PC-3 (cell line): Measurements from ENCODE around the gene TTC9B. TPM values are rescaled to one million over a fixed set of nuclear protein-coding genes. Genes with fewer than 3 reads are reported as not detected.

Experiments
- ATAC-seq: fragments of 200-7000 bp; cut with Tn5 transposase; 2 replicates; pipeline ENCODE4 v1.9.1; 2020; ENCODE audit warnings: mild to moderate bottlenecking, moderate library complexity
- BruUV-seq: library from RNA; stranded (reverse); fragments of 400-500 nt; replicated peaks from 2 replicates; lab custom pipeline; 2021; lab: Mats Ljungman, UMichigan
- CTCF ChIA-PET: fragments of 300-600 bp; sonication (Branson Sonifier 250); formaldehyde crosslinking; loops from one replicate; lab custom pipeline; 2022; ENCODE audit warnings: antibody characterized with exemption; lab: Charles Lee
- POLR2A ChIA-PET: fragments of 300-600 bp; sonication (Branson Sonifier 250); formaldehyde crosslinking; loops from one replicate; lab custom pipeline; 2022; ENCODE audit warnings: antibody characterized with exemption; ENCODE audit not compliant: unreplicated experiment; lab: Charles Lee
- DNase-seq: peaks from one replicate; pipeline ENCODE4 v3.0.0-alpha.2; 2015
- H2AFZ ChIP-seq: fragments of 300-600 bp; sonication (generic); 2 replicates; pipeline ENCODE4 v1.6.0; 2016; ENCODE audit warnings: antibody characterized with exemption, low read length
- H3F3A ChIP-seq: fragments of 300-600 bp; sonication (generic); one replicate; pipeline ENCODE4 v1.6.0; 2017; ENCODE audit warnings: antibody characterized with exemption, low read length, control low read depth, mild to moderate bottlenecking; ENCODE audit not compliant: unreplicated experiment
- H3K27ac ChIP-seq: fragments of 300-600 bp; sonication (generic); 2 replicates; pipeline ENCODE4 v1.5.1; 2016; ENCODE audit warnings: mild to moderate bottlenecking, low read length
- H3K27me3 ChIP-seq: fragments of 300-600 bp; sonication (generic); 2 replicates; pipeline ENCODE4 v1.6.1; 2016; ENCODE audit warnings: low read length, mixed read lengths
- H3K36me3 ChIP-seq: fragments of 300-600 bp; sonication (generic); 2 replicates; pipeline ENCODE4 v1.6.1; 2016; ENCODE audit warnings: low read depth, mixed run types, low read length, mixed read lengths
- H3K4me1 ChIP-seq: fragments of 300-600 bp; sonication (generic); 2 replicates; pipeline ENCODE4 v1.5.1; 2016; ENCODE audit warnings: low read length; ENCODE audit not compliant: insufficient read depth
- H3K4me2 ChIP-seq: fragments of 300-600 bp; sonication (generic); 2 replicates; pipeline ENCODE4 v1.6.0; 2016; ENCODE audit warnings: low read length
- H3K4me3 ChIP-seq: fragments of 300-600 bp; sonication (generic); 2 replicates; pipeline ENCODE4 v1.5.1; 2016; ENCODE audit warnings: mild to moderate bottlenecking, low read length, mixed read lengths
- H3K79me2 ChIP-seq: fragments of 300-600 bp; sonication (generic); 2 replicates; pipeline ENCODE4 v1.6.1; 2017; ENCODE audit warnings: low read length, mixed read lengths
- H3K9ac ChIP-seq: fragments of 300-600 bp; sonication (generic); 2 replicates; pipeline ENCODE4 v1.6.0; 2016; ENCODE audit warnings: mild to moderate bottlenecking, low read length
- H3K9me2 ChIP-seq: fragments of 300-600 bp; sonication (generic); replicated peaks from 2 replicates; pipeline ENCODE4 v1.6.1; 2016; ENCODE audit warnings: mixed run types, low read length, mixed read lengths
- H3K9me3 ChIP-seq: fragments of 300-600 bp; sonication (generic); 2 replicates; pipeline ENCODE4 v1.6.1; 2016; ENCODE audit warnings: low read length, mixed read lengths
- H4K20me1 ChIP-seq: fragments of 300-600 bp; sonication (generic); 2 replicates; pipeline ENCODE4 v1.6.1; 2016; ENCODE audit warnings: low read length, mixed read lengths
- EZH2 ChIP-seq: fragments of 300-600 bp; sonication (generic); IDR thresholded peaks from one replicate; pipeline ENCODE4 v1.6.1; 2017; ENCODE audit warnings: antibody characterized with exemption, mild to moderate bottlenecking, low read length; ENCODE audit not compliant: unreplicated experiment
- EZH2phosphoT487 ChIP-seq: fragments of 300-600 bp; sonication (generic); IDR thresholded peaks from 2 replicates; pipeline ENCODE4 v1.6.1; 2018; ENCODE audit warnings: mild to moderate bottlenecking, antibody characterized with exemption, low read length, borderline replicate concordance
- intact Hi-C: fragments of 100-400 bp; cut with micrococcal nuclease; formaldehyde crosslinking; loops from 2 replicates; pipeline ENCODE4 v1.9.0; 2023
- total RNA-seq: library from RNA; depleted of rRNA; stranded (reverse); fragments of >200 nt; gene quantifications from 2 replicates; pipeline ENCODE4 v1.2.3, GENCODE V29; 2014
- TF ChIP-seq, protein P1 (sequence below): fragments of 300-600 bp; sonication (generic); conservative IDR thresholded peaks from 2 replicates; pipeline ENCODE4 v1.5.1; 2017; ENCODE audit warnings: antibody characterized with exemption, low read depth, mild to moderate bottlenecking, low read length

Gene TTC9B
- total RNA-seq, 1 experiment from 2014 or later, result 0.15 TPM

DNA sequence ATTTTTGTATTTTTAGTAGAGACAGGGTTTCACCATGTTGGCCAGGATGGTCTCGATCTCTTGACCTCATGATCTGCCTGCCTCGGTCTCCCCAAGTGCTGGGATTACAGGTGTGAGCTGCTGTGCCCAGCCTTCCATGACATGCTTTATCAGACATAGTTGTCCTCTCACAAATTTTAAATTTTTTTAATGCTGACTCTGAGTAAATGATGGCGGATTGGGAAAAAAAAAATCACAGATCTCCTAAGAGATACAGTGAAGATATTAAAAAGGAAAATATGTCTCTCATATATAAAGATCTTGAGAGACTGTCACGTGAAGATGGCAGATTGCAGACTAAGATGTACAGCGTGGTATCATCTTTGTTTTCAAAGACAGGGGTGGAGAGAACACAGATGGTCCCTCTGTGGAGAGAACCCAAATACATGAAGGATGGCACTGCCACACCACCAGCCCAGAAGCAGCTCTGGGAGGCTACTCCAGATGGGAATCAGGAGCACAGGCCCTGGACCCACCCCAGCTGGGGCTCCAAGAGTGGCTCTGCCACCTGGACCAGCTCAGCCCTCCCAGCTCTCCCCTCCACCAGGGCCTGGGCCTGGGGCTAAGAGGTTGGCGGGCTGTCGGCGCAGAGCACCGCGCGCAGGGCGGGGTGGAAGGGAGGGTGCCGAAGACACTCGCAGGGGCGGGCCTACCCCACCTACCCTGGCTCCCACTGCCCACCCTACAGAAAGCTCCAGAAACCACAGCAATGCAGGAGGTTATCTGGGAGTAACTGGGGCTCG is 28.3 kb upstream of the TTC9B start:
- Histone ChIP-seq H2AFZ (no peak overlapping the region), H3K27me3 (no peaks in the 10 kb centered on the region), H3K4me1 (no peaks in the 10 kb centered on the region), H3K9ac (no peak overlapping the region), H3K4me2 (no peak overlapping the region), H3K79me2 (no peaks in the 10 kb centered on the region), H3K36me3 (no peaks in the 10 kb centered on the region; the same call in 1 of the 2 replicates), H3K9me2 (no peaks in the 10 kb centered on the region), H3K27ac (no peak overlapping the region), H3K4me3 (no peak overlapping the region), H3K9me3 (no peaks in the 10 kb centered on the region), H3F3A (no peaks in the 10 kb centered on the region), H4K20me1 (no peaks in the 10 kb centered on the region)
- BruUV-seq, result no TSS peak
- POLR2A ChIA-PET, result no interaction called here
- intact Hi-C loops, result no loop called here
- ATAC-seq (no peak), DNase-seq (no peak)
- CTCF ChIA-PET, result no interaction called here
- no peak for TF ChIP-seq EZH2phosphoT487
- TF ChIP-seq, protein P1, sequence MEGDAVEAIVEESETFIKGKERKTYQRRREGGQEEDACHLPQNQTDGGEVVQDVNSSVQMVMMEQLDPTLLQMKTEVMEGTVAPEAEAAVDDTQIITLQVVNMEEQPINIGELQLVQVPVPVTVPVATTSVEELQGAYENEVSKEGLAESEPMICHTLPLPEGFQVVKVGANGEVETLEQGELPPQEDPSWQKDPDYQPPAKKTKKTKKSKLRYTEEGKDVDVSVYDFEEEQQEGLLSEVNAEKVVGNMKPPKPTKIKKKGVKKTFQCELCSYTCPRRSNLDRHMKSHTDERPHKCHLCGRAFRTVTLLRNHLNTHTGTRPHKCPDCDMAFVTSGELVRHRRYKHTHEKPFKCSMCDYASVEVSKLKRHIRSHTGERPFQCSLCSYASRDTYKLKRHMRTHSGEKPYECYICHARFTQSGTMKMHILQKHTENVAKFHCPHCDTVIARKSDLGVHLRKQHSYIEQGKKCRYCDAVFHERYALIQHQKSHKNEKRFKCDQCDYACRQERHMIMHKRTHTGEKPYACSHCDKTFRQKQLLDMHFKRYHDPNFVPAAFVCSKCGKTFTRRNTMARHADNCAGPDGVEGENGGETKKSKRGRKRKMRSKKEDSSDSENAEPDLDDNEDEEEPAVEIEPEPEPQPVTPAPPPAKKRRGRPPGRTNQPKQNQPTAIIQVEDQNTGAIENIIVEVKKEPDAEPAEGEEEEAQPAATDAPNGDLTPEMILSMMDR, result no peak
- no peak for TF ChIP-seq EZH2

GRCh38 chr19:40245506-40246128 is 27.4 kb upstream of the TTC9B start:
- intact Hi-C loops, result no loop called here
- Histone ChIP-seq H2AFZ (no peak overlapping the region), H3K79me2 (no peaks in the 10 kb centered on the region), H3K4me2 (no peak overlapping the region), H3K27me3 (no peaks in the 10 kb centered on the region), H3K36me3 (peaks cover 2% of the 10 kb centered on the region; the same call in 1 of the 2 replicates), H3K4me1 (no peaks in the 10 kb centered on the region), H3F3A (no peaks in the 10 kb centered on the region), H3K9me2 (no peaks in the 10 kb centered on the region), H4K20me1 (no peaks in the 10 kb centered on the region), H3K27ac (no peak overlapping the region), H3K9ac (no peak overlapping the region), H3K9me3 (no peaks in the 10 kb centered on the region), H3K4me3 (no peak overlapping the region)
- ChIA-PET POLR2A (no interaction called here), CTCF (no interaction called here)
- no peak for ATAC-seq
- TF ChIP-seq EZH2phosphoT487 (no peak), EZH2 (no peak)
- TF ChIP-seq, protein P1, result no peak
- no peak for DNase-seq
- no TSS peak for BruUV-seq
